Measurements from ENCODE around the gene PNLDC1.

The PNLDC1 gene

DNA sequence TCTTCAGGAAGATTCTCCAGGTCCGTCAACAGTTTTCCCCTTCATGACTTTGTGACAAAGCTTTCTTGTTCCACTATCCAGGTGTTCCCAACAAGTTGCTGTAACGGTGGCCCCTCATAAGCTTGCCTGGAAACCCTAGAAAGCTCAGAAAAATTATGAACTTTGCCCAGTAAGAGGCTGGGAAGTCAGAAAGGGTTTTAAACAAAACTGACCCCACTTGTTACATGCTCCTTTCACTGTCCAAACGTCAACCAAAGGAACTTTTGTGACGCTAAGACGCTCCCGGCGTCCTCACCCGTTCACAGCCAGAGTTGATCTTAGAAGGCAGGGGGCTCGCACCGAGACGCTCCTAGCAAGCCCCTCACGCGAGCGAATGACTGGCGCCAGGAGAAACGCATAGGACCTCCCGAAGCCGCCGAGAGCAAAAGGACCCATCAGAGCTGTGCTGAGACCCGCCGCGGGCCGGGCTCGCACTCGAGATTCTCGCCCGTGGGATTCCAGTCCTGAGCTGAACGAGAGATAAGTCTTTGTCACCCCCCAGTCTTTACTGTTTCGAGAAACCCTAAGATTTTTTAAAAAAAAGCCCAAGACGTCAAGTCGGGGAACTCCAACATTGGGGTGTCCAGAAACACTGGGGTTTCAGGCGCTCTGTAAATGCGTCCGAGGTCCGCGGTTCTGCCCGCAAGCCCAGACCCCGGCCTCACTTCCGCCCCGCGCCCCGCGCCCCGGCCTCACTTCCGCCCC is 38.8 kb upstream of the PNLDC1 start:
- peaks cover 69% of the 10 kb centered on the region for H3K36me3 ChIP-seq
- TF ChIP-seq, protein P1, sequence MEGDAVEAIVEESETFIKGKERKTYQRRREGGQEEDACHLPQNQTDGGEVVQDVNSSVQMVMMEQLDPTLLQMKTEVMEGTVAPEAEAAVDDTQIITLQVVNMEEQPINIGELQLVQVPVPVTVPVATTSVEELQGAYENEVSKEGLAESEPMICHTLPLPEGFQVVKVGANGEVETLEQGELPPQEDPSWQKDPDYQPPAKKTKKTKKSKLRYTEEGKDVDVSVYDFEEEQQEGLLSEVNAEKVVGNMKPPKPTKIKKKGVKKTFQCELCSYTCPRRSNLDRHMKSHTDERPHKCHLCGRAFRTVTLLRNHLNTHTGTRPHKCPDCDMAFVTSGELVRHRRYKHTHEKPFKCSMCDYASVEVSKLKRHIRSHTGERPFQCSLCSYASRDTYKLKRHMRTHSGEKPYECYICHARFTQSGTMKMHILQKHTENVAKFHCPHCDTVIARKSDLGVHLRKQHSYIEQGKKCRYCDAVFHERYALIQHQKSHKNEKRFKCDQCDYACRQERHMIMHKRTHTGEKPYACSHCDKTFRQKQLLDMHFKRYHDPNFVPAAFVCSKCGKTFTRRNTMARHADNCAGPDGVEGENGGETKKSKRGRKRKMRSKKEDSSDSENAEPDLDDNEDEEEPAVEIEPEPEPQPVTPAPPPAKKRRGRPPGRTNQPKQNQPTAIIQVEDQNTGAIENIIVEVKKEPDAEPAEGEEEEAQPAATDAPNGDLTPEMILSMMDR (IDR thresholded peaks at IDR 0.05; ENCODE audit: low read depth, low read length): no peak
- H3K9me3 ChIP-seq (ENCODE audit: severe bottlenecking): no peaks in the 10 kb centered on the region

DNA sequence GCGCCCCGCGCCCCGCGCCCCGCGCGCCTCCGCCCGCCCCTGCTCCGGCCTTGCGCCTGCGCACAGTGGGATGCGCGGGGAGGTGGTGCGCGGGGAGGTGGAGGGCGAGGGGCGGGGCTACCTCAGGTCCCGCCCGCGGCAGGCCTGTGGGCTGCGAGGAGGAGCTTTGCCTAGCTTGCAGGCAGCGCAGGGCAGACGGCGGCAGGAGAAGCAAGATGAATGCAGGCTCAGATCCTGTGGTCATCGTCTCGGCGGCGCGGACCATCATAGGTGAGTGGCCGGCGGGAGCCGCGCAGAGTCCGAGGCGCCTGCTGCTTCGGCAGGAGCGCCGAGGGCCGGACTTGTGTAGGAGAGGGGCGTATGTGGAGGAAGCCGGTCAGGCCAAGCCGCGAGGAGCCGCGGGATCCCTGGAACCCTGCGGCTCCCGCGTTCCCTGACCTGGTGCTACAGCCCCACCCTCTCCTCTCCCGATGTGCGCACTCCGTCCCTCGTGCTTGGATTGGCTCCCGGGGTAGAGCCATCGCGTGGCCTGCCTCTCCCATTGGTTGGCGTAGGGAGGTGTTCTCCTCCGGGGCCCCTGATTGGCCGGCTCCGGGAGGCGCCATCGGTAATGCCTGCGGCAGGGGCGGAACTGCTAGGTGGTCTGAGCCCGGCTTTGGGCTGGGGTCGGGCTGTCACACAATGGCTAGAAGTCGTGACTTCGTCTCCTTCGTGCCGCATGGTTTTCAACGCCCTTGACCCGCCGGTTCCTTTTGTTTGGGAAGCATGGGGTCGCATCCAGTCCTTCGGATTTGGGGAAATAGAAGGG is 38.0 kb upstream of the PNLDC1 start, which contains the start of gene ACAT2:
Gene ACAT2, plus strand, starts transcription at position 173 of the 808 bp plus-strand sequence. Its CDS starts 43 bp downstream, at position 216.
- peak within 1 kb of the TSS; percentile 100 for H3K27ac ChIP-seq
- peak; percentile 97 for DNase-seq
- TF ChIP-seq, protein P1 (IDR thresholded peaks at IDR 0.05; ENCODE audit: low read depth, low read length): no peak
- H3K9me3 ChIP-seq (ENCODE audit: severe bottlenecking): no peaks in the 10 kb centered on the region
- peak within 1 kb of the TSS; percentile 71 for H3K4me3 ChIP-seq (ENCODE audit: low read depth, low read length)
- H3K27me3 ChIP-seq (ENCODE audit: insufficient read depth, low read depth, severe bottlenecking): no peaks in the 10 kb centered on the region
- peaks cover 72% of the 10 kb centered on the region for H3K36me3 ChIP-seq

More for the DNA sequence above, 38.8 kb upstream of the PNLDC1 start:
- H3K4me3 ChIP-seq (ENCODE audit: low read depth, low read length): peak overlapping the region; percentile 71
- peak overlapping the region; percentile 100 for H3K27ac ChIP-seq
- no peaks in the 10 kb centered on the region for H3K27me3 ChIP-seq (ENCODE audit: insufficient read depth, low read depth, severe bottlenecking)
- DNase-seq: peak; percentile 28

DNA sequence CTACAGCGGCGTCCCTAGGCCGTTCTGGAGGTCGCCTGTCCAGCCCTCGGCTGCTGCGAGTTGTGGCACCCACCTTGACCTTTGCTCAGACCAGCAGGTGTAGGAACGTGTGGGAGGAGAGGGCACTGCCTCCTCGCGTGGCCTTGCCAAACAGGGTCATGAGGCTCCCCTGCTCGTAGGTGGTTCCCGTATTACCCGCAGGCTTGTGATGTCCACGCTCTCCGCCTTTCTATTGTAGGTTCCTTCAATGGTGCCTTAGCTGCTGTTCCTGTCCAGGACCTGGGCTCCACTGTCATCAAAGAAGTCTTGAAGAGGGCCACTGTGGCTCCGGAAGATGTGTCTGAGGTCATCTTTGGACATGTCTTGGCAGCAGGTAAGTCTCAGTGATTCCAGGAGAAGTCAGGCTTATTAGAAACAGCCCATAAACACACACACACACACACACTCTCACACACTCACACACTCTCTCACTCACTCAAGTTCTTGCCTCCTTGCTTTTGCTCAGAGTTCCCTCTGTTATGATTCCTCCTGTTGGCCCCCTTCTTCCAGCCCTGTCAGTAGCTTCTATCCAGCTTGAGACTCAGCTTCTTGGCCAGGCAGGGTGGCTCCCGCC is 37.3 kb upstream of the PNLDC1 start:
- peak overlapping the region; percentile 71 for H3K4me3 ChIP-seq (ENCODE audit: low read depth, low read length)

DNA sequence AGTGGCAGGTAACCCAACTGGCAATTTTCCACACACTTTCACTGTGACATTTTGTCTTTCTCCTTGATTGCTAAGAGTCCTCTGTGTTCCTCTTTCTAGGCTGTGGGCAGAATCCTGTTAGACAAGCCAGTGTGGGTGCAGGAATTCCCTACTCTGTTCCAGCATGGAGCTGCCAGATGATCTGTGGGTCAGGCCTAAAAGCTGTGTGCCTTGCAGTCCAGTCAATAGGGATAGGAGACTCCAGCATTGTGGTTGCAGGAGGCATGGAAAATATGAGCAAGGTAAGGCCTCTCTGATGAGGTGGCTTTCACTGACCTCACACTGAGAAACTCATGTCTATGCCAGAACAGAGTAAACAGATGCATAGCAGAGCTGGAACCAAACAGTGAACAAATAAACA is 33.2 kb upstream of the PNLDC1 start:
- no peak for DNase-seq
- no peaks in the 10 kb centered on the region for H3K9me3 ChIP-seq (ENCODE audit: severe bottlenecking)
- H3K4me3 ChIP-seq (ENCODE audit: low read depth, low read length): no peak overlapping the region
- H3K27me3 ChIP-seq (ENCODE audit: insufficient read depth, low read depth, severe bottlenecking): no peaks in the 10 kb centered on the region
- TF ChIP-seq, protein P1 (IDR thresholded peaks at IDR 0.05; ENCODE audit: low read depth, low read length): no peak
- no peak overlapping the region for H3K27ac ChIP-seq
- peaks cover 96% of the 10 kb centered on the region for H3K36me3 ChIP-seq

More for the DNA sequence above, 37.3 kb upstream of the PNLDC1 start:
- Histone ChIP-seq H3K36me3 (peaks cover 73% of the 10 kb centered on the region), H3K9me3 (ENCODE audit: severe bottlenecking) (no peaks in the 10 kb centered on the region), H3K27me3 (ENCODE audit: insufficient read depth, low read depth, severe bottlenecking) (no peaks in the 10 kb centered on the region), H3K27ac (peak overlapping the region; percentile 100)
- TF ChIP-seq, protein P1 (IDR thresholded peaks at IDR 0.05; ENCODE audit: low read depth, low read length): no peak
- DNase-seq: no peak

DNA sequence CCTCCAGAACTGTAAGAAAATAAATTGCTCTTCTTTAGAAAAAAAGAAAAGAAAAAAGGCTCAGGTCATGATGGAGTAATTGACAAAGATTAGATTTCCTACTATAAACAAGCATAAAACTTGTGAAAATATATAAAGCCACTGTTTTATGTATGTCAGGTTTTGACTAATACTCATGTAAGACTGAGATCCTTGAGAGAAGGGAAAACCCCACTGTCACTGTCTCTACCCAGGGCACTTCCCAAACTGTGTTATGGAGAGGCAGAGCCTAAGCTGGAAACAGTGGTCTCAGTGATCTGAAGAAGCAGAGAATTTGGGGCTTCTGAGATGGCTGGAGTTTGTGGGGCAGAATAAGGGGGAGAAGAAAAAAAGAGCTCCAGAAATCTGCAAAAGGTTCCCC is 30.6 kb upstream of the PNLDC1 start:
- Histone ChIP-seq H3K27ac (no peak overlapping the region), H3K9me3 (ENCODE audit: severe bottlenecking) (no peaks in the 10 kb centered on the region), H3K4me3 (ENCODE audit: low read depth, low read length) (no peak overlapping the region), H3K36me3 (peaks cover 91% of the 10 kb centered on the region), H3K27me3 (ENCODE audit: insufficient read depth, low read depth, severe bottlenecking) (no peaks in the 10 kb centered on the region)
- TF ChIP-seq, protein P1 (IDR thresholded peaks at IDR 0.05; ENCODE audit: low read depth, low read length): no peak
- no peak for DNase-seq

All from WERI-Rb-1 (cell line).